Esophagus squamous epithelium (tissue), 5 donors: ENCODE data around the gene SH3BP5. TPM values are rescaled to one million over a fixed set of nuclear protein-coding genes. Genes with fewer than 3 reads are reported as not detected.
"Not testable (repeated sequence)": the region's sequence is repeated elsewhere in the genome, so short reads cannot be mapped to it uniquely, and the experiment has no call there.

ENCODE experiments used
- DNase-seq: peaks from one replicate; lab custom pipeline; 2025; lab: John Stamatoyannopoulos, UW
- H3K27ac ChIP-seq, 4 donors: fragments of 200-600 bp; sonication (generic); one replicate each; pipeline ENCODE4 v1.5.1; 2016 to 2019; ENCODE audit warnings: mild to moderate bottlenecking in 1 of 4
- H3K27me3 ChIP-seq, 4 donors: fragments of 200-600 bp; sonication (generic); 1 replicate in 3 of 4; 2 replicates in 1 of 4; pipeline versions ENCODE4 v1.5.1 to v1.6.0; 2017 to 2021; ENCODE audit warnings: antibody characterized with exemption in 1 of 4
- H3K36me3 ChIP-seq, 3 donors: fragments of 200-600 bp; sonication (generic); one replicate each; pipeline ENCODE4 v1.5.1; 2016 to 2019
- H3K4me1 ChIP-seq, 3 donors: fragments of 200-600 bp; sonication (generic); one replicate each; pipeline ENCODE4 v1.5.1; 2017 to 2019
- H3K4me3 ChIP-seq, 4 donors: fragments of 200-600 bp; sonication (generic); 1 replicate in 3 of 4; 2 replicates in 1 of 4; pipeline ENCODE4 v1.5.1; 2016 to 2019; ENCODE audit warnings: mild to moderate bottlenecking in 2 of 4, moderate library complexity in 1 of 4
- H3K9me3 ChIP-seq, 3 donors: fragments of 200-600 bp; sonication (generic); one replicate each; pipeline ENCODE4 v1.5.1; 2016 to 2019
- POLR2A ChIP-seq, 4 donors: fragments of 450-650 bp; IDR thresholded peaks; one replicate each; pipeline ENCODE4 v1.6.1; 2017; ENCODE audit warnings: antibody characterized with exemption in 4 of 4, mild to moderate bottlenecking in 4 of 4, moderate library complexity in 3 of 4
- WGBS, 2 donors: methylation state at CpG; one replicate each; pipeline ENCODE4 v1.1.5; 2018; 5-methylcytosine and 5-hydroxymethylcytosine counted together
- intact Hi-C: fragments of 100-400 bp; cut with DNase I; formaldehyde crosslinking; loops from one replicate; pipeline ENCODE4 v1.15.0; 2022
- total RNA-seq, 4 donors: library from RNA; depleted of rRNA; stranded (reverse); fragments of >200 nt; gene quantifications; one replicate each; pipeline ENCODE4 v1.1.0, GENCODE V29; 2016
- TF ChIP-seq, protein P1 (sequence below), 6 experiments: fragments of 450-650 bp in 4 of 6; fragments of 200-600 bp in 2 of 6; sonication (generic) in 2 of 6; IDR thresholded peaks; one replicate each; pipeline ENCODE4 v1.5.1; 2016 to 2019; ENCODE audit warnings: antibody characterized with exemption in 6 of 6, mild to moderate bottlenecking in 4 of 6, moderate library complexity in 4 of 6
- donor health status: DM: yes; HTN: yes; CAD: no.

The SH3BP5 gene
- total RNA-seq, 4 donors from 2014 or later = 8.5 to 33.8 (median 18.0) TPM

DNA sequence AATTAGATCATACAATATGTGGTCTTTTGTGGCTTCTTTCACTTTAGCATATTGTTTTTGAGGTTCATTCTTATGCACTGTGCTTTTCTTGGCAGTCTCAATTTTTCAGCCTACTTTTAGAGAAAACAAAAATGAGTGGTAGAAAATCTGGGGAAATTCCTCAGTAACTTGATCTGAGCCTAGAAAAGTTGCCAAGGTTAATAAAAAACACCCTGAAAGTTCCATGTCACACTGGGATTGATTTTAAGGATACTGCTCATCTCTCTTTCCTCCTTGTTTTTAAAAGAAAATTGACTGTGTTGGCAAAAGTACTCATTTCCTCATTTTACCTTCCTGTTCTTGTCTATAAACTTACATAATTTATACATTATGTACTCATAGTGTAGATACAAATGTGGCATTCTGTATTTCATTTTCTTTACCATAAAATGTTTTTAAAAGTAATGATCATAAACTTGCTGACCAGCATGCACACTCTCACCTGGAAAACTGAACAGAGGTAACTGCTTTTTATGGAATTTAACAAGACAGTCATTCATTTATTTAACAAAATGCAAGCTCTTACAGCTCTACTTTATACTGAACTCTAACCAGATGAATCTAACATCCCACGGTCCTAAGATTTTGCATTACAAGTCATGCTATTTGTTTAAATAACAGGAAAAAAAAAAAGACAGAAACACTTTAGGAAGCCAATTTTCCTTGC, 28.6 kb upstream of the SH3BP5 start:
- DNase-seq = no peak
- no peak overlapping the region for H3K27ac ChIP-seq
- intact Hi-C loops = no loop called here

DNA sequence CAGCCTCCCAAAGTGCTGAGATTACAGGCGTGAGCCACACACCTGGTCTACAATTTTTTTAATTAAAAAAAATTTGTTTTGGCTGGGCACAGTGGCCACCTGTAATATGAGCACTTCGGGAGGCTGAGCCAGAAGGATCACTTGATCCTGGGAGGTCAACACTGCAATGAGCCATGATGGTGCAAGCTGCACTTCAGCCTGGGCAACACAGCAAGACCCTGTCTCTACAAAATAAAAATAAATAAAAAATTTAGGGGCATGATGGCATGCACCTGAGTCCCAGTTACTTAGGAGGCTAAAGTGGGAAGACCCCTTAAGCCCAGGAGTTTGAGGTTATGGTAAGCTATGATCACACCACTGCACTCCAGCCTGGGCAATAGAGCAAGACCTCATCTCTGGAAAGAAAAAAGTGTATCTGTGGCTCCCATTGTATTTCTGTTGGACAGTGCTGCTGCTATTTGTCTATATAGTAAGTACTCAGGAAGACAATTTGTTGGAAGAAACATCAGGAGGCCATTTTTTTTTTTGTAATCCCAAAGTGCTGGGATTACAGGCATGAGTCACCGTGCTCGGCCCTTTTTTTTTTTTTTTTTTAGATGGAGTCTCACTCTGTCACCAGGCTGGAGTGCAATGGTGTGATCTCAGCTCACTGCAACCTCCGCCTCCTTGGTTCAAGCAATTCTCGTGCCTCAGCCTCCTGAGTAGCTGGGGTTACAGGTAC, 27.5 kb upstream of the SH3BP5 start:
- 70 to 72% methylated on average over 6 of the region's 6 CpGs for WGBS, 2 donors
- no peak overlapping the region for H3K27ac ChIP-seq
- no peak overlapping the region for H3K4me3 ChIP-seq
- H3K9me3 ChIP-seq = no peaks in the 10 kb centered on the region
- intact Hi-C loops = no loop called here
- no peaks in the 10 kb centered on the region for H3K36me3 ChIP-seq
- DNase-seq = no peak
- H3K27me3 ChIP-seq = no peaks in the 10 kb centered on the region
- TF ChIP-seq POLR2A (IDR thresholded peaks at IDR 0.05) = no peak
- TF ChIP-seq, protein P1, sequence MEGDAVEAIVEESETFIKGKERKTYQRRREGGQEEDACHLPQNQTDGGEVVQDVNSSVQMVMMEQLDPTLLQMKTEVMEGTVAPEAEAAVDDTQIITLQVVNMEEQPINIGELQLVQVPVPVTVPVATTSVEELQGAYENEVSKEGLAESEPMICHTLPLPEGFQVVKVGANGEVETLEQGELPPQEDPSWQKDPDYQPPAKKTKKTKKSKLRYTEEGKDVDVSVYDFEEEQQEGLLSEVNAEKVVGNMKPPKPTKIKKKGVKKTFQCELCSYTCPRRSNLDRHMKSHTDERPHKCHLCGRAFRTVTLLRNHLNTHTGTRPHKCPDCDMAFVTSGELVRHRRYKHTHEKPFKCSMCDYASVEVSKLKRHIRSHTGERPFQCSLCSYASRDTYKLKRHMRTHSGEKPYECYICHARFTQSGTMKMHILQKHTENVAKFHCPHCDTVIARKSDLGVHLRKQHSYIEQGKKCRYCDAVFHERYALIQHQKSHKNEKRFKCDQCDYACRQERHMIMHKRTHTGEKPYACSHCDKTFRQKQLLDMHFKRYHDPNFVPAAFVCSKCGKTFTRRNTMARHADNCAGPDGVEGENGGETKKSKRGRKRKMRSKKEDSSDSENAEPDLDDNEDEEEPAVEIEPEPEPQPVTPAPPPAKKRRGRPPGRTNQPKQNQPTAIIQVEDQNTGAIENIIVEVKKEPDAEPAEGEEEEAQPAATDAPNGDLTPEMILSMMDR (IDR thresholded peaks at IDR 0.05) = no peak
- H3K4me1 ChIP-seq = peaks cover 4 to 37% (median 5%) of the 10 kb centered on the region in 3 donors

More for the DNA sequence above, 28.6 kb upstream of the SH3BP5 start:
- peaks cover 4 to 37% (median 5%) of the 10 kb centered on the region in 3 donors for H3K4me1 ChIP-seq
- no peaks in the 10 kb centered on the region for H3K27me3 ChIP-seq
- no peak overlapping the region for H3K4me3 ChIP-seq
- 23 to 41% methylated on average over 1 of the region's 1 CpG for WGBS, 2 donors
- no peaks in the 10 kb centered on the region for H3K9me3 ChIP-seq
- TF ChIP-seq, protein P1 (IDR thresholded peaks at IDR 0.05) = no peak
- no peak for TF ChIP-seq POLR2A (IDR thresholded peaks at IDR 0.05)
- no peaks in the 10 kb centered on the region for H3K36me3 ChIP-seq

DNA sequence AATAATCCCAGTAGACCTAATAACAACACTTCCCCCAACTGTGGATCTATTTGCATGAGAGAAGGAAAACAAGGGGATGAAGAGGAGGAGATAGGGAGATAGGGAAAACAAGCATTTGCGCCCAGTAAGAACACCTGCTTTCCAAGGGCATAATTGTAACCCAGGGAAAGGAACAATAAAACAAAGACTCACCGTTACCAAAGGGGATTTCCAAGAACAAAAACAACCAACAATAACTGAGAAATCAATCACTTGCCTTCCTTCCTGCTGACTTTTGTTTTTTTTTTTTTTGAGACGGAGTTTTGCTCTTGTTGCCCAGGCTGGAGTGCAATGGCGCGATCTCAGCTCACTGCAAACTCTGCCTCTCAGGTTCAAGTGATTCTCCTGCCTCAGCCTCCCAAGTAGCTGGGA, 24.3 kb upstream of the SH3BP5 start:
- H3K27me3 ChIP-seq, DNase-seq, H3K4me3 ChIP-seq, H3K27ac ChIP-seq, intact Hi-C loops, H3K9me3 ChIP-seq, H3K36me3 ChIP-seq: not testable (repeated sequence)
- peaks cover 2 to 21% (median 4%) of the 10 kb centered on the region in 3 donors for H3K4me1 ChIP-seq
- WGBS, 2 donors = 36 to 41% methylated on average over 5 of the region's 5 CpGs

DNA sequence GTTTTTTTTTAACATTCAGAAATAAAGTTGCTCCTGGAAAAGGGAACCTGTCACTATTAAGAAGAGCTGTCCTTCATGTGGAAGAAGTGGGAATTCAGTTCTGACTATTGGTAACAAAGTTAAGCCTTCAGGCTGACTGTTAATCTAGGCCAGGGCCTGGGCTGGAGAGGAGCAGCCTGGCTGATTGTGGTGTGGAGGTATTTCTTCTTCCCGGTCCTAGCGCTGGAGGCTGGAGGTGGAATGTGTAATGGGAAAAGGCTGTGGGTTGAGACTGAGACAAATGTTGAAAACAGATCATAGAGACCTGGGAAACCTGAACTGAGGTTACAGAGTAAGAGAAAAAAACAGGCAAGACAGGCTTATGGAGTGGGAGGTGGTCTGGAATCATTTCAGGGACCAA, 23.8 kb upstream of the SH3BP5 start:
- intact Hi-C loops = no loop called here
- Histone ChIP-seq H3K27ac (no peak overlapping the region), H3K4me3 (no peak overlapping the region), H3K36me3 (no peaks in the 10 kb centered on the region), H3K9me3 (peaks cover 0 to 9% (median 6%) of the 10 kb centered on the region in 3 donors), H3K4me1 (peaks cover 0 to 16% (median 4%) of the 10 kb centered on the region in 3 donors), H3K27me3 (no peaks in the 10 kb centered on the region)
- WGBS, 2 donors = 84 to 88% methylated on average over 2 of the region's 2 CpGs
- no peak for DNase-seq
- TF ChIP-seq POLR2A (IDR thresholded peaks at IDR 0.05) = no peak
- TF ChIP-seq, protein P1 (IDR thresholded peaks at IDR 0.05) = no peak

DNA sequence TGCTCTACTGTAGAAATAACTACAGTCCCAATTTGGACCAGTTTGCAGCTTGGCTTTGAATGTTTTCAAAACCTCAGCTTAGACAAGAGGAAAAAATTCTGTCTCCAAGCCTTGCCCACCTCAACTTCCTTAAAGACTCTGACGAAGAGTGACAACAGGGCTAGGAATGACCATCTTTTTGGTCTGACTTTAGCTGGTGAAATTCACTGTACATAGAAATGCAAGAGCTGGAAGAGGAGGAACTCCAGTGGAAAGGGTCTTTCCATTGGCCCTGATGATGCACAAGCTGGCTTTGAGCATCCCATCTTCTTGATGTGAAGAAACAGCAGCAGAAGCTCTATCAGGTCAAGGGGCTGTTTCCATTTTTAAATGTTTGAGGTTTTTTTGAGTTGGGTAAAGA, 22.7 kb upstream of the SH3BP5 start:
- intact Hi-C loops = no loop called here
- no peak overlapping the region for H3K27ac ChIP-seq
- H3K36me3 ChIP-seq = no peaks in the 10 kb centered on the region
- 63 to 71% methylated on average over 1 of the region's 1 CpG for WGBS, 2 donors
- no peak overlapping the region for H3K4me3 ChIP-seq
- H3K27me3 ChIP-seq = no peaks in the 10 kb centered on the region
- H3K9me3 ChIP-seq = peaks cover 0 to 11% (median 8%) of the 10 kb centered on the region in 3 donors
- no peak for DNase-seq
- peaks cover 0 to 6% (median 4%) of the 10 kb centered on the region in 3 donors for H3K4me1 ChIP-seq
- TF ChIP-seq POLR2A (IDR thresholded peaks at IDR 0.05) = no peak
- TF ChIP-seq, protein P1 (IDR thresholded peaks at IDR 0.05) = no peak
